ENCODE data around the gene ACO2.

ACO2 gene

GRCh38 chr22:41482319-41482935 is 13.5 kb downstream of the ACO2 start:
- Histone ChIP-seq H3K9ac (ENCODE audit: low read depth, low read length) (no peak overlapping the region), H3K27me3 (ENCODE audit: control insufficient read depth, insufficient read depth, low read length) (no peaks in the 10 kb centered on the region), H3K4me1 (ENCODE audit: control insufficient read depth, insufficient read depth, low read length) (peaks cover 29% of the 10 kb centered on the region), H3K9me3 (ENCODE audit: control insufficient read depth, insufficient read depth, low read length) (no peaks in the 10 kb centered on the region), H3K36me3 (ENCODE audit: control insufficient read depth, insufficient read depth, low read length) (no peaks in the 10 kb centered on the region), H3K4me3 (ENCODE audit: low read depth, low read length) (no peak overlapping the region)

GRCh38 chr22:41485033-41485432 is 16.1 kb downstream of the ACO2 start:
- no peak overlapping the region for H3K9ac ChIP-seq (ENCODE audit: low read depth, low read length)
- peaks cover 33% of the 10 kb centered on the region for H3K4me1 ChIP-seq (ENCODE audit: control insufficient read depth, insufficient read depth, low read length)
- no peaks in the 10 kb centered on the region for H3K9me3 ChIP-seq (ENCODE audit: control insufficient read depth, insufficient read depth, low read length)

GRCh38 chr22:41487037-41487935 is 18.4 kb downstream of the ACO2 start:
- Histone ChIP-seq H3K4me1 (ENCODE audit: control insufficient read depth, insufficient read depth, low read length) (peaks cover 32% of the 10 kb centered on the region), H3K36me3 (ENCODE audit: control insufficient read depth, insufficient read depth, low read length) (no peaks in the 10 kb centered on the region), H3K27me3 (ENCODE audit: control insufficient read depth, insufficient read depth, low read length) (no peaks in the 10 kb centered on the region), H3K4me3 (ENCODE audit: low read depth, low read length) (no peak overlapping the region), H3K9ac (ENCODE audit: low read depth, low read length) (no peak overlapping the region), H3K9me3 (ENCODE audit: control insufficient read depth, insufficient read depth, low read length) (no peaks in the 10 kb centered on the region)

More at GRCh38 chr22:41485033-41485432, 16.1 kb downstream of the ACO2 start:
- no peaks in the 10 kb centered on the region for H3K36me3 ChIP-seq (ENCODE audit: control insufficient read depth, insufficient read depth, low read length)
- H3K27me3 ChIP-seq (ENCODE audit: control insufficient read depth, insufficient read depth, low read length), result no peaks in the 10 kb centered on the region
- H3K4me3 ChIP-seq (ENCODE audit: low read depth, low read length), result no peak overlapping the region

- Histone ChIP-seq H3K4me3 (ENCODE audit: low read depth, low read length) (no peak overlapping the region), H3K9ac (ENCODE audit: low read depth, low read length) (no peak overlapping the region), H3K36me3 (ENCODE audit: control insufficient read depth, insufficient read depth, low read length) (no peaks in the 10 kb centered on the region), H3K27me3 (ENCODE audit: control insufficient read depth, insufficient read depth, low read length) (no peaks in the 10 kb centered on the region), H3K4me1 (ENCODE audit: control insufficient read depth, insufficient read depth, low read length) (peaks cover 25% of the 10 kb centered on the region), H3K9me3 (ENCODE audit: control insufficient read depth, insufficient read depth, low read length) (no peaks in the 10 kb centered on the region)
Observed at GRCh38 chr22:41488076-41488475, 19.2 kb downstream of the ACO2 start.

GRCh38 chr22:41488596-41489385 is 19.9 kb downstream of the ACO2 start:
- no peaks in the 10 kb centered on the region for H3K9me3 ChIP-seq (ENCODE audit: control insufficient read depth, insufficient read depth, low read length)
- no peaks in the 10 kb centered on the region for H3K36me3 ChIP-seq (ENCODE audit: control insufficient read depth, insufficient read depth, low read length)
- no peaks in the 10 kb centered on the region for H3K27me3 ChIP-seq (ENCODE audit: control insufficient read depth, insufficient read depth, low read length)
- H3K9ac ChIP-seq (ENCODE audit: low read depth, low read length), result no peak overlapping the region
- no peak overlapping the region for H3K4me3 ChIP-seq (ENCODE audit: low read depth, low read length)
- peaks cover 25% of the 10 kb centered on the region for H3K4me1 ChIP-seq (ENCODE audit: control insufficient read depth, insufficient read depth, low read length)

GRCh38 chr22:41491374-41492100 is 22.6 kb downstream of the ACO2 start:
- Histone ChIP-seq H3K9me3 (ENCODE audit: control insufficient read depth, insufficient read depth, low read length) (no peaks in the 10 kb centered on the region), H3K9ac (ENCODE audit: low read depth, low read length) (no peak overlapping the region), H3K27me3 (ENCODE audit: control insufficient read depth, insufficient read depth, low read length) (no peaks in the 10 kb centered on the region), H3K36me3 (ENCODE audit: control insufficient read depth, insufficient read depth, low read length) (no peaks in the 10 kb centered on the region), H3K4me3 (ENCODE audit: low read depth, low read length) (no peak overlapping the region), H3K4me1 (ENCODE audit: control insufficient read depth, insufficient read depth, low read length) (peaks cover 25% of the 10 kb centered on the region)

GRCh38 chr22:41498303-41498835 is 29.5 kb downstream of the ACO2 start:
- H3K27me3 ChIP-seq (ENCODE audit: control insufficient read depth, insufficient read depth, low read length), result no peaks in the 10 kb centered on the region
- H3K36me3 ChIP-seq (ENCODE audit: control insufficient read depth, insufficient read depth, low read length), result peaks cover 11% of the 10 kb centered on the region
- no peaks in the 10 kb centered on the region for H3K4me1 ChIP-seq (ENCODE audit: control insufficient read depth, insufficient read depth, low read length)
- no peak overlapping the region for H3K9ac ChIP-seq (ENCODE audit: low read depth, low read length)
- H3K4me3 ChIP-seq (ENCODE audit: low read depth, low read length), result no peak overlapping the region
- no peaks in the 10 kb centered on the region for H3K9me3 ChIP-seq (ENCODE audit: control insufficient read depth, insufficient read depth, low read length)

GRCh38 chr22:41499624-41500280 is 30.8 kb downstream of the ACO2 start:
- no peaks in the 10 kb centered on the region for H3K4me1 ChIP-seq (ENCODE audit: control insufficient read depth, insufficient read depth, low read length)
- no peak overlapping the region for H3K9ac ChIP-seq (ENCODE audit: low read depth, low read length)
- H3K4me3 ChIP-seq (ENCODE audit: low read depth, low read length), result no peak overlapping the region
- H3K9me3 ChIP-seq (ENCODE audit: control insufficient read depth, insufficient read depth, low read length), result no peaks in the 10 kb centered on the region
- peaks cover 11% of the 10 kb centered on the region for H3K36me3 ChIP-seq (ENCODE audit: control insufficient read depth, insufficient read depth, low read length)
- no peaks in the 10 kb centered on the region for H3K27me3 ChIP-seq (ENCODE audit: control insufficient read depth, insufficient read depth, low read length)

GRCh38 chr22:41500303-41500702 is 31.4 kb downstream of the ACO2 start:
- no peaks in the 10 kb centered on the region for H3K27me3 ChIP-seq (ENCODE audit: control insufficient read depth, insufficient read depth, low read length)
- H3K36me3 ChIP-seq (ENCODE audit: control insufficient read depth, insufficient read depth, low read length), result peaks cover 11% of the 10 kb centered on the region
- no peaks in the 10 kb centered on the region for H3K4me1 ChIP-seq (ENCODE audit: control insufficient read depth, insufficient read depth, low read length)
- H3K9ac ChIP-seq (ENCODE audit: low read depth, low read length), result no peak overlapping the region
- no peaks in the 10 kb centered on the region for H3K9me3 ChIP-seq (ENCODE audit: control insufficient read depth, insufficient read depth, low read length)
- no peak overlapping the region for H3K4me3 ChIP-seq (ENCODE audit: low read depth, low read length)

- H3K9ac ChIP-seq (ENCODE audit: low read depth, low read length), result no peak overlapping the region
- peaks cover 11% of the 10 kb centered on the region for H3K36me3 ChIP-seq (ENCODE audit: control insufficient read depth, insufficient read depth, low read length)
- no peaks in the 10 kb centered on the region for H3K9me3 ChIP-seq (ENCODE audit: control insufficient read depth, insufficient read depth, low read length)
- no peak overlapping the region for H3K4me3 ChIP-seq (ENCODE audit: low read depth, low read length)
- H3K27me3 ChIP-seq (ENCODE audit: control insufficient read depth, insufficient read depth, low read length), result no peaks in the 10 kb centered on the region
- no peaks in the 10 kb centered on the region for H3K4me1 ChIP-seq (ENCODE audit: control insufficient read depth, insufficient read depth, low read length)
Observed at GRCh38 chr22:41501209-41501608, 32.3 kb downstream of the ACO2 start.
